Activated naive CD4-positive, alpha-beta T cell treated with anti-CD3 and anti-CD28 coated beads, Interleukin-2, amount 50 U/mL, for 16 hours (primary cell): ENCODE measurements around the gene PNLIP.

ENCODE experiments used
- DNase-seq: peaks from one replicate; pipeline ENCODE4 v3.0.0-alpha.2; 2020

Gene PNLIP

GRCh38 chr10:116545756-116546155 is at the start of gene PNLIP:
TSS of gene PNLIP (plus strand) at chr10:116545931. CDS start at chr10:116546093, 162 bp downstream.
- DNase-seq = no peak

GRCh38 chr10:116504786-116505185 is 40.9 kb upstream of the PNLIP start:
- DNase-seq = no peak

- no peak for DNase-seq
These were observed 35.2 kb upstream of the PNLIP start for GRCh38 chr10:116510565-116510964.

GRCh38 chr10:116511365-116511764 is 34.4 kb upstream of the PNLIP start:
- no peak for DNase-seq

- no peak for DNase-seq
These were observed 24.1 kb upstream of the PNLIP start for GRCh38 chr10:116521424-116522290.

GRCh38 chr10:116522803-116523381 is 22.8 kb upstream of the PNLIP start:
- DNase-seq = no peak

- no peak for DNase-seq
These were observed 21.0 kb upstream of the PNLIP start for GRCh38 chr10:116524736-116525135.

GRCh38 chr10:116526219-116526618 is 19.5 kb upstream of the PNLIP start:
- no peak for DNase-seq

- no peak for DNase-seq
These were observed 8.9 kb upstream of the PNLIP start for GRCh38 chr10:116536810-116537209.

- DNase-seq = no peak
These were observed 7.3 kb upstream of the PNLIP start for GRCh38 chr10:116538456-116538855.

GRCh38 chr10:116538992-116539391 is 6.7 kb upstream of the PNLIP start:
- no peak for DNase-seq

- DNase-seq = no peak
These were observed 4.9 kb upstream of the PNLIP start for GRCh38 chr10:116540814-116541213.

- no peak for DNase-seq
These were observed 3.6 kb upstream of the PNLIP start for GRCh38 chr10:116542007-116542677.

- no peak for DNase-seq
These were observed 609 bp upstream of the PNLIP start for GRCh38 chr10:116545122-116545521.

GRCh38 chr10:116548301-116548700 is 2.6 kb downstream of the PNLIP start:
- no peak for DNase-seq

- no peak for DNase-seq
These were observed 7.7 kb downstream of the PNLIP start for GRCh38 chr10:116553378-116553980.

- DNase-seq = no peak
These were observed 8.9 kb downstream of the PNLIP start for GRCh38 chr10:116554628-116555027.

GRCh38 chr10:116555880-116556279 is 10.1 kb downstream of the PNLIP start:
- no peak for DNase-seq

GRCh38 chr10:116557305-116557880 is 11.7 kb downstream of the PNLIP start:
- no peak for DNase-seq

- no peak for DNase-seq
These were observed 19.8 kb downstream of the PNLIP start for GRCh38 chr10:116565534-116565933.

- DNase-seq = no peak
These were observed 21.2 kb downstream of the PNLIP start for GRCh38 chr10:116566932-116567331.

GRCh38 chr10:116567335-116567734 is 21.6 kb downstream of the PNLIP start:
- DNase-seq = no peak

- DNase-seq = no peak
These were observed 29.1 kb downstream of the PNLIP start for GRCh38 chr10:116574797-116575196.
